Trophoblast cell (in vitro differentiated cells and primary cell): ENCODE results near the gene TCHP.

Experiments used
- DNase-seq, 2 donors: peaks; one replicate each; pipeline ENCODE4 v3.0.0-alpha.2; 2016
- H2AFZ ChIP-seq: 2 replicates; pipeline ENCODE4 v1.6.1; 2013; ENCODE audit warnings: low read length, moderate library complexity, mild to moderate bottlenecking; ENCODE audit not compliant: insufficient read depth, poor library complexity
- H2AK5ac ChIP-seq: 2 replicates; pipeline ENCODE4 v1.6.1; 2013; ENCODE audit warnings: mild to moderate bottlenecking, low read length
- H2BK120ac ChIP-seq: 2 replicates; pipeline ENCODE4 v1.6.1; 2013; ENCODE audit warnings: low read length, mild to moderate bottlenecking, moderate library complexity; ENCODE audit not compliant: insufficient read depth, poor library complexity
- H2BK12ac ChIP-seq: 2 replicates; pipeline ENCODE4 v1.6.1; 2013; ENCODE audit warnings: mild to moderate bottlenecking, low read length, moderate library complexity
- H2BK5ac ChIP-seq: 2 replicates; pipeline ENCODE4 v1.6.1; 2013; ENCODE audit warnings: low read length, low read depth, moderate library complexity, mild to moderate bottlenecking; ENCODE audit not compliant: poor library complexity
- H3K14ac ChIP-seq: 2 replicates; pipeline ENCODE4 v1.6.1; 2013; ENCODE audit warnings: mild to moderate bottlenecking, low read length
- H3K18ac ChIP-seq: 2 replicates; pipeline ENCODE4 v1.6.1; 2013; ENCODE audit warnings: mild to moderate bottlenecking, low read length
- H3K23ac ChIP-seq: 2 replicates; pipeline ENCODE4 v1.6.1; 2013; ENCODE audit warnings: low read length
- H3K27ac ChIP-seq: 2 replicates; pipeline ENCODE4 v1.5.1; 2013; ENCODE audit warnings: low read depth, mild to moderate bottlenecking, inconsistent platforms, low read length, moderate library complexity
- H3K27me3 ChIP-seq: 2 replicates; pipeline ENCODE4 v1.6.1; 2013; ENCODE audit warnings: inconsistent platforms, mild to moderate bottlenecking, low read length, moderate library complexity; ENCODE audit not compliant: insufficient read depth
- H3K36me3 ChIP-seq, 2 experiments: 1 replicate in 1 of 2; 2 replicates in 1 of 2; pipeline ENCODE4 v1.6.1; 2013; ENCODE audit warnings: low read length in 2 of 2, mild to moderate bottlenecking in 2 of 2, moderate library complexity in 1 of 2; ENCODE audit not compliant: insufficient read depth in 2 of 2, control insufficient read depth in 1 of 2
- H3K4ac ChIP-seq: 2 replicates; pipeline ENCODE4 v1.6.1; 2013; ENCODE audit warnings: low read depth, mild to moderate bottlenecking, low read length, moderate library complexity
- H3K4me1 ChIP-seq, 2 experiments: 1 replicate in 1 of 2; 2 replicates in 1 of 2; pipeline ENCODE4 v1.6.1; 2013; ENCODE audit warnings: low read length in 2 of 2, mild to moderate bottlenecking in 2 of 2, moderate library complexity in 1 of 2; ENCODE audit not compliant: insufficient read depth in 2 of 2, control insufficient read depth in 1 of 2
- H3K4me2 ChIP-seq: 2 replicates; pipeline ENCODE4 v1.6.1; 2013; ENCODE audit warnings: inconsistent platforms, mild to moderate bottlenecking, low read length, moderate library complexity
- H3K4me3 ChIP-seq: 2 replicates; pipeline ENCODE4 v1.5.1; 2013; ENCODE audit warnings: mild to moderate bottlenecking, low read depth, low read length, inconsistent platforms
- H3K79me1 ChIP-seq: one replicate; pipeline ENCODE4 v1.6.1; 2013; ENCODE audit warnings: low read length
- H3K79me2 ChIP-seq: 2 replicates; pipeline ENCODE4 v1.6.1; 2013; ENCODE audit warnings: low read length, mild to moderate bottlenecking; ENCODE audit not compliant: control insufficient read depth, insufficient read depth, poor library complexity
- H3K9ac ChIP-seq: 2 replicates; pipeline ENCODE4 v1.6.1; 2013; ENCODE audit warnings: mild to moderate bottlenecking, low read length
- H3K9me3 ChIP-seq: 2 replicates; pipeline ENCODE4 v1.6.1; 2013; ENCODE audit warnings: low read depth, mild to moderate bottlenecking, control low read depth, inconsistent platforms, low read length; ENCODE audit not compliant: insufficient read depth
- H4K12ac ChIP-seq: 2 replicates; pipeline ENCODE4 v1.6.1; 2013; ENCODE audit warnings: low read depth, mild to moderate bottlenecking, low read length, moderate library complexity
- H4K8ac ChIP-seq: 2 replicates; pipeline ENCODE4 v1.6.1; 2013; ENCODE audit warnings: low read depth, mild to moderate bottlenecking, low read length, moderate library complexity
- H4K91ac ChIP-seq: one replicate; pipeline ENCODE4 v1.6.1; 2013; ENCODE audit warnings: low read depth, mild to moderate bottlenecking, low read length, moderate library complexity
- WGBS: extraction: QIAGEN DNeasy Blood & Tissue Kit; methylation state at CpG from one replicate; pipeline ENCODE4 v1.1.7; 2013; ENCODE audit warnings: missing lambda C conversion rate; ENCODE audit not compliant: insufficient read length, insufficient coverage; ENCODE audit errors: extremely low coverage; 5-methylcytosine and 5-hydroxymethylcytosine counted together

Gene TCHP

DNA sequence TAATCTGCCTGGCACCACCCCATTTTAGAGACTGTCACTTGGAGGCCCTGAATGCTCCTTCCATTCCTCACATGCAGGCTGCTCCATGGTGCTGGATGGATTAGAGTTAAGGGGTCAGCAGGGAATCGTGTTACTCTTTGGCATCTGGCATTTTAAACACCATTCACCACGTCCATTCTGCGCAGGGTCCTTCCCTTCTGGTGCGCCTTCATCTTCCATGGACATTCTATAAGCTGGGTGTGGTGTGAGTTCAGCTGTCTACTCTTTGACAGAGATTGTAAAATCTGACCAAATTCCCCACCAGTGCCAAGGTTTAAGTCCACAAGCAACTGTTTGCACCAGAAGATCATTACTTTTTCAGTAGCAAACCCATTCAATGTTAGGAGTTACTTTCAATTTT lies 48.3 kb downstream of the TCHP start:
- H3K27ac ChIP-seq = no peak overlapping the region
- no peak overlapping the region for H2AFZ ChIP-seq
- H4K91ac ChIP-seq = no peak overlapping the region
- H4K8ac ChIP-seq = no peak overlapping the region
- no CpG with 5 or more reads among the region's 4 CpGs for WGBS
- H3K4me1 ChIP-seq = peaks cover 0 to 5% of the 10 kb centered on the region in 2 experiments
- no peak overlapping the region for H3K18ac ChIP-seq
- H2BK5ac ChIP-seq = no peak overlapping the region
- no peak overlapping the region for H3K4me3 ChIP-seq
- no peak for DNase-seq
- H3K79me2 ChIP-seq = no peaks in the 10 kb centered on the region
- peaks cover 24 to 37% of the 10 kb centered on the region in 2 experiments for H3K36me3 ChIP-seq
- H3K27me3 ChIP-seq = no peaks in the 10 kb centered on the region
- H4K12ac ChIP-seq = no peak overlapping the region
- H3K4me2 ChIP-seq = no peak overlapping the region
- no peak overlapping the region for H3K4ac ChIP-seq
- H2BK120ac ChIP-seq = no peak overlapping the region
- no peak overlapping the region for H3K14ac ChIP-seq
- H3K23ac ChIP-seq = no peak overlapping the region
- H3K9ac ChIP-seq = no peak overlapping the region
- no peak overlapping the region for H2AK5ac ChIP-seq
- peaks cover 2% of the 10 kb centered on the region for H3K9me3 ChIP-seq
- H2BK12ac ChIP-seq = no peak overlapping the region
- no peaks in the 10 kb centered on the region for H3K79me1 ChIP-seq

DNA sequence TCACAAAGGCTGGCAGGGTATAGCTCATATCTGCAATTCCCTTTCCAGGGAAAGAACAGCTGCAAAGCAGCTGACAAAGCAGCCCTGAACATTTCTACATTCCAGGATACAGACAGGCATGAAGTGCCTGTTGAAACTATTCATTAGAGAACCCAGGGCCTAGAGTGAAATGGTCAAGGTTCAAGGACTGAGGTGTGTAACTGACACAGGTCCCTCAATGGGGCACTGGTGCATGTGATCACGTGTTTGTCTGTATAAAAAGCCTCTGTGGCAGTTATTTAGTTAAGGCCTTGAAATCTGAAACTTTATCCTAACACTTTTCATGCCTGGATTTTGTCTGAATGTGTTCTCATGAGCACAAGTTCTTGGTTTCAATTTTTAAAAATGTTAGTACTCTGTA lies 49.0 kb downstream of the TCHP start:
- Histone ChIP-seq H3K14ac (no peak overlapping the region), H4K8ac (no peak overlapping the region), H2BK5ac (no peak overlapping the region), H2BK12ac (no peak overlapping the region), H3K4me1 (peaks cover 0 to 5% of the 10 kb centered on the region in 2 experiments), H3K18ac (no peak overlapping the region), H3K4ac (no peak overlapping the region), H4K12ac (no peak overlapping the region), H3K4me2 (no peak overlapping the region), H2AK5ac (no peak overlapping the region), H3K27me3 (no peaks in the 10 kb centered on the region), H3K9me3 (peaks cover 1% of the 10 kb centered on the region), H3K23ac (no peak overlapping the region), H3K27ac (no peak overlapping the region), H3K9ac (no peak overlapping the region), H3K79me2 (no peaks in the 10 kb centered on the region), H2AFZ (no peak overlapping the region), H3K79me1 (no peaks in the 10 kb centered on the region), H4K91ac (no peak overlapping the region), H2BK120ac (no peak overlapping the region), H3K36me3 (peaks cover 25 to 38% of the 10 kb centered on the region in 2 experiments), H3K4me3 (no peak overlapping the region)
- WGBS = no CpG with 5 or more reads among the region's 1 CpG
- peak; percentile 56 to 78 for DNase-seq

DNA sequence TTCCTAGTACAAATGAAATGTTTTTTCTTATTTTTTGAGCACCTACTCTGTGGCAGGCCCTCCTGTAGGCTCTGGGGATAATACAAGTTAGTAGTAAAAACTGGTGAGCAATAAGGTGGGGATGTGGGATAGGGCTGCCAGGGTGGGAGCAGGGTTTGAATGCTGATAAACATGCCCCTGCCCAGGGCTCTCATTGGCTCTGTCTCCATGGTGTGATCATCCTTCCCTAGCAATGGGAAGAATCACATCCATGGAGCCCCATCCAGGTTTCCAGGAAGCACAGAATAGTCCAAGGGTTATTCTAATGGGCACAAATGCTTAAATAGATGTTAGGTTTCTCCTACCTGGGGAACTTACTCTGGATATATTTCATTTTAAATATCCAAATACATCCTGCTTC lies 50.6 kb downstream of the TCHP start:
- no peak overlapping the region for H3K9ac ChIP-seq
- H3K27ac ChIP-seq = no peak overlapping the region
- H3K79me2 ChIP-seq = no peaks in the 10 kb centered on the region
- no peak overlapping the region for H3K18ac ChIP-seq
- H4K91ac ChIP-seq = no peak overlapping the region
- no peak overlapping the region for H2BK120ac ChIP-seq
- no peak overlapping the region for H3K4me2 ChIP-seq
- H2BK5ac ChIP-seq = no peak overlapping the region
- no peaks in the 10 kb centered on the region for H3K79me1 ChIP-seq
- H3K23ac ChIP-seq = no peak overlapping the region
- H3K9me3 ChIP-seq = no peaks in the 10 kb centered on the region
- H3K36me3 ChIP-seq = peaks cover 25 to 34% of the 10 kb centered on the region in 2 experiments
- H3K4ac ChIP-seq = no peak overlapping the region
- no peak overlapping the region for H2AFZ ChIP-seq
- peaks cover 0 to 3% of the 10 kb centered on the region in 2 experiments for H3K4me1 ChIP-seq
- H4K8ac ChIP-seq = no peak overlapping the region
- no peak overlapping the region for H3K4me3 ChIP-seq
- no peak overlapping the region for H2AK5ac ChIP-seq
- H2BK12ac ChIP-seq = no peak overlapping the region
- no peak overlapping the region for H3K14ac ChIP-seq
- no peaks in the 10 kb centered on the region for H3K27me3 ChIP-seq
- H4K12ac ChIP-seq = no peak overlapping the region
- no peak for DNase-seq

DNA sequence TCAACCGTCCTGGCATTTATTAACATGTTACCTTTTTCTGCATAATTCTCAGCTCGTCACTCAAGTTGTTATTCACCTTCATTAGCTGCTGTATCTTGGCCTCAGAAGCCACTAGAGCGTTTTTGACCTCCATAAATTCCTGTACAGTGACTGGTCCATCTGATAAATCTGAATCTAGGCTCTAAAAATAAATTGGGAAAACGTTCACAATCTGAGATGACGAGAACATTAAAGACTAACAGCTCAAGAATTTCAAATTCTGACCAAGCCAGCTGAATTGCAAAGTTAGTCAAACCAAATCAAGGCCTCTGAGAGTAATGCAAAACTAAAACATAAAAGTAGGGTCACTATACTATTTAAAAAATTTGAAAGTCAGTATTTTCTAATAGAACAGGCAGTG lies 51.1 kb downstream of the TCHP start:
- H3K27me3 ChIP-seq = no peaks in the 10 kb centered on the region
- no peak overlapping the region for H2BK12ac ChIP-seq
- H4K12ac ChIP-seq = no peak overlapping the region
- H3K14ac ChIP-seq = no peak overlapping the region
- H3K4me2 ChIP-seq = no peak overlapping the region
- no peak overlapping the region for H4K91ac ChIP-seq
- H3K4me1 ChIP-seq = peaks cover 0 to 3% of the 10 kb centered on the region in 2 experiments
- no peak overlapping the region for H3K9ac ChIP-seq
- WGBS = no CpG with 5 or more reads among the region's 5 CpGs
- no peak overlapping the region for H3K27ac ChIP-seq
- no peak overlapping the region for H3K4ac ChIP-seq
- H3K36me3 ChIP-seq = peaks cover 25 to 34% of the 10 kb centered on the region in 2 experiments
- no peaks in the 10 kb centered on the region for H3K79me2 ChIP-seq
- no peak overlapping the region for H2BK120ac ChIP-seq
- DNase-seq = peak; percentile 43 to 94
- H3K23ac ChIP-seq = no peak overlapping the region
- no peaks in the 10 kb centered on the region for H3K9me3 ChIP-seq
- no peak overlapping the region for H3K4me3 ChIP-seq
- no peak overlapping the region for H2BK5ac ChIP-seq
- no peak overlapping the region for H3K18ac ChIP-seq
- no peak overlapping the region for H2AFZ ChIP-seq
- no peak overlapping the region for H4K8ac ChIP-seq
- no peaks in the 10 kb centered on the region for H3K79me1 ChIP-seq
- no peak overlapping the region for H2AK5ac ChIP-seq
